ENCODE results near the gene BOLA1.

- no peak for TF ChIP-seq CTCF (IDR thresholded peaks at IDR 0.05; ENCODE audit: poor library complexity, severe bottlenecking)
- TF ChIP-seq EZH2 (IDR thresholded peaks at IDR 0.05; ENCODE audit: borderline replicate concordance, insufficient read depth, low read length, poor library complexity, severe bottlenecking) = no peak
- no peak for TF ChIP-seq POLR2AphosphoS5 (IDR thresholded peaks at IDR 0.05)
- no peak for TF ChIP-seq REST (IDR thresholded peaks at IDR 0.05; ENCODE audit: borderline replicate concordance)
- TF ChIP-seq MXI1 (conservative IDR thresholded peaks at IDR 0.05; ENCODE audit: poor library complexity, severe bottlenecking) = no peak
- no peak for TF ChIP-seq RAD21 (conservative IDR thresholded peaks at IDR 0.05)
- TF ChIP-seq EP300 (conservative IDR thresholded peaks at IDR 0.05; ENCODE audit: poor library complexity, severe bottlenecking) = no peak
- TF ChIP-seq TAF1 (IDR thresholded peaks at IDR 0.05; ENCODE audit: low read depth) = no peak
Observed at GRCh38 chr1:149906570-149907075, 7.3 kb downstream of the BOLA1 start.

Data from neural cell (in vitro differentiated cells).